GM21423 (cell line): ENCODE data around the gene TNK1.

Experiments used
- ATAC-seq: cut with Tn5 transposase; IDR thresholded peaks from one replicate; pipeline ENCODE4 v1.9.1; 2021; ENCODE audit warnings: mild to moderate bottlenecking, moderate library complexity; ENCODE audit not compliant: unreplicated experiment

Gene TNK1

DNA sequence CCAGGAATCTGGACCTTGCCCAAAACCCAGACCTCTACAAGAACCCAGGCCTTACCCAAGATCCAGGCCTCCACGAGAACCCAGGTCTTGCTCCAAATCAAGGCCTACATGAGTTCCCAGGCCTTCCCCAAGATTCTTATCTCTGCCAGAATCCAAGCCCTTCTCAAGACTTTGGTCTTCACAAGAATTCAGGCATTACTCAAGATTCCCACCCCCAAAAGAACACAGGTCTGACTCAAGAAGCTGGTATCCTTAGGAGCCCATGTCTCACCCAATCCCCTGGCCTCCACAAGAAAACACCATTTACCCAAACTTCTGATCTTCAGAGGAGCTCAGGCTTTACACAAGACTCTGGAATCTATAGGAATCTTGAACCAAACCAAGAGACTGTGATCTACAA is 50.3 kb downstream of the TNK1 start:
- no peak for ATAC-seq

DNA sequence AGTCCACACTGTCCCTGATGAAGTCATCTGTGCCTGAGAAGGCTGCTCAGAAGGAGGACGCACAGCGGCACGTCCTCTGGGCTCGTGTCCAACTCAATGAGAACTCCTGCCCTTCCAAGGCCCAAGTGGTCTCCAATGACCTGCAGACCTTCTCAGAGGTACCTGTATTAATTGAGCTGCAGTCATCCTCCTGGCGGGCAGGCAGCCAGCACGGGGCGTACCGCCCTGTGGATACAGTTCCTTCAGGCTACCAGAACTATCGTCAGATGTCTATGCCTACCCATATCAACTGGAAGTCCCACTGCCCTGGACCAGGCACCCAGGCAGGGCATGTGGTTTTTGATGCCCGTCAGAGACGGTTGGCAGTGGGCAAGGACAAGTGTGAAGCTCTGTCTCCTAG is 51.4 kb downstream of the TNK1 start:
- no peak for ATAC-seq

DNA sequence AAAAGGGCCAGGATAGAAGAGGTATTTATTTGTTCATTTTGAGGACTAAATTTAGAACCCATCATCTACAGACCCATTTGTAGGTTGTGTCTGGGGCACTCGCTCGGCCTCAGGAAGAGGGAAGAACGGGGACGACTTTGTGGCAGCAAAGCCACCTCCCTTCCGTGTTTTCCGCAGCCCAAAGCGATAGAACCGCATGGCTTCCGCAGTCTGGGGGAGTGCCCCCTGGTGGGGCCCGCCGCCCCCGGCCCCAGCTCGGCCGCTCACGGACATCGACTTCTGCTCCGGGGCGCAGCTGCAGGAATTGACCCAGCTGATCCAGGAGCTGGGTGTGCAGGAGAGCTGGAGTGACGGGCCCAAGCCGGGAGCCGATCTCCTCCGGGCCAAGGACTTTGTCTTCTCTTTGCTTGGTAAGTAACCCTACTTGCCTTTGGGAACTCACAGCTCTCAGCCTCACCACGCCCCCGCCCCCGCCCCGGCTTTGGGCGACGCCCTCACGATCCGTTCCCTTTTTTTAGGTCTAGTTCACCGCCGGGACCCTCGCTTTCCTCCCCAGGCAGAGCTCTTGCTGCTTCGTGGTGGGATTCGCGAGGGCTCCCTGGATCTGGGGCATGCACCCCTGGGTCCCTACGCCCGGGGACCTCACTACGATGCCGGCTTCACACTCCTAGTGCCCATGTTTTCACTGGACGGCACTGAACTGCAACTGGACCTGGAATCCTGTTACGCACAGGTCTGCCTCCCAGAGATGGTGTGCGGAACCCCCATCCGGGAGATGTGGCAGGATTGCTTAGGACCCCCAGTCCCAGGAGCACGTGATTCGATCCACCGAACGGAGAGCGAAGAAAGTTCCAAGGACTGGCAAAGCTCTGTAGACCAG is 55.0 kb downstream of the TNK1 start:
- peak; percentile 19 for ATAC-seq

DNA sequence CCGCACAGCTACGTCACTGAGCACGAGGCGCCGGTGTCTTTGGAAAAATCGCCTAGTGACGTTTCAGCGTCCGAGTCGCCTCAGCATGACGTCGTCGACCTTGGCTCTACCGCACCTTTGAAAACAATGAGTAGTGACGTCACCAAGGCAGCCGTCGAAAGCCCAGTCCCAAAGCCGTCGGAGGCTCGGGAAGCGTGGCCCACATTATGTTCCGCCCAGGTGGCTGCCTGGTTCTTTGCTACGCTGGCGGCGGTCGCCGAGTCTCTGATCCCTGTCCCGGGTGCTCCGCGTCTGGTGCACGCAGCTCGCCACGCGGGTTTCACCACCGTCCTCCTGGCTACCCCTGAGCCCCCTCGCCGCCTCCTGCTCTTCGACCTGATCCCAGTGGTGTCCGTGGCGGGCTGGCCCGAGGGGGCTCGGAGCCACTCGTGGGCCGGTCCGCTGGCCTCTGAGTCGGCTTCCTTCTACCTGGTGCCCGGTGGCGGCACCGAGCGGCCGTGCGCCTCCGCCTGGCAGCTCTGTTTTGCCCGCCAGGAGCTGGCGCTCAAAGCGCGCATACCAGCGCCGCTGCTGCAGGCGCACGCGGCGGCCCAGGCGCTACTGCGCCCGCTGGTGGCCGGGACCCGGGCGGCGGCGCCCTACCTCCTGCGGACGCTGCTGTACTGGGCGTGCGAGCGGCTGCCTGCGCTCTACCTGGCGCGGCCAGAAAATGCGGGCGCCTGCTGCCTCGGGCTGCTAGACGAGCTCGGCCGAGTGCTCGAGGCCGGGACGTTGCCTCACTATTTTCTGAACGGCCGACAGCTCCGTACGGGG is 55.9 kb downstream of the TNK1 start:
- peak; percentile 44 for ATAC-seq

DNA sequence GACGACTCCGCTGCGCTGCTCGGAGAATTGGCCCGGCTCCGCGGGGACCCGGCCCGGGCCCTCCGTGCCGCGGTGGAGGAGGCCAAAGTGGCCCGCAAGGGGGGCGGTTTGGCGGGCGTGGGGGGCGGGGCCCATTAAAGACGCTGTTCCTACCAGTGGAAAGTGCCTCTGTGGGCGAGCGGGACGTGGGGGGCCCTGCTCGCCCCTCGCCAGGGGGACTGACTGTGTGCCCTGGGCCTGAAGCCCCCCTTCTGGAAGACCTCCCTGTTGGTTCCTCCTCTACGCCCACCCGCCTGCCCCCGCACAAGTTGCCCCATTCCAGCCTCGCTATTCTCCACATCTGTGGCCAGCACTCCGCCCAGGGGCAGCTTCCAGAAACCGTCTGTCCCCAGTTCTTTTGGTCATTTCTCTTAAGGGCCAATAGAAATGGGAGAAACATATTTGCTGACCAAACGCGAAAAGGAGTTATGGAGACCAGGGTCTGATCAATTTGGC is 56.5 kb downstream of the TNK1 start:
- ATAC-seq, result no peak

DNA sequence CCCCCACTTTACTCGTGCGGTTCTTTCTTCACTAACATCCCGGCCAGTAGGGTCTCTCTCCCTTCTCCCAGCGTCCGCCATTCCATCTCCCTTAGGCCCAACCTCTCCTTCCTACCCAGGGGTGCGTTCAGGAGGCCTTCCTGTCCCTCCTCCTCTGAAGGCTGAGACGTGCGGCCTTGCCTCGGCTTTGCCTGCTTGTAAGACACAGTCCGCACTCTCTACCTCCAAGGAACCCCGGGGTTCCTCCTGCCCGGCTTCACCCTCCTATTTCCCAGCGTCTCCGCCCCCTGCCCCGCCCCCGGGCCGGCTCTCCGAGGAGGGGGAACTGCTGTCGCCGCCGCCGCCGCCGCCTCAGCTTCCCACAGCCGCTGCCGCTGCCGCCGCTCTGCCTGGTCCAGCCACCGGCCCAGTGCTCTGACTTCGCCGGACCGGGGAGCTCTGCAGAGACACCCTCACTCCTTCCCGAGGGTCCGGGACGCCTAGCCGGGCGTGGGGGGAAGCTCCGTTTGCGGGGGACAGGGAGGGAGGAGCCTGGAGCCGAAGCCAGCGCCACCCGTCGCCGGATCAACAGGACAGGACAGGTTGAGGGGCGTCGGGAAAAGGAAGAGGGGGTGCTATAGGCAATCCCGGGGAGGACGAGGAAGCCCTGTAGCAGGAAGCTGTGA is 57.2 kb downstream of the TNK1 start:
- ATAC-seq, result no peak

DNA sequence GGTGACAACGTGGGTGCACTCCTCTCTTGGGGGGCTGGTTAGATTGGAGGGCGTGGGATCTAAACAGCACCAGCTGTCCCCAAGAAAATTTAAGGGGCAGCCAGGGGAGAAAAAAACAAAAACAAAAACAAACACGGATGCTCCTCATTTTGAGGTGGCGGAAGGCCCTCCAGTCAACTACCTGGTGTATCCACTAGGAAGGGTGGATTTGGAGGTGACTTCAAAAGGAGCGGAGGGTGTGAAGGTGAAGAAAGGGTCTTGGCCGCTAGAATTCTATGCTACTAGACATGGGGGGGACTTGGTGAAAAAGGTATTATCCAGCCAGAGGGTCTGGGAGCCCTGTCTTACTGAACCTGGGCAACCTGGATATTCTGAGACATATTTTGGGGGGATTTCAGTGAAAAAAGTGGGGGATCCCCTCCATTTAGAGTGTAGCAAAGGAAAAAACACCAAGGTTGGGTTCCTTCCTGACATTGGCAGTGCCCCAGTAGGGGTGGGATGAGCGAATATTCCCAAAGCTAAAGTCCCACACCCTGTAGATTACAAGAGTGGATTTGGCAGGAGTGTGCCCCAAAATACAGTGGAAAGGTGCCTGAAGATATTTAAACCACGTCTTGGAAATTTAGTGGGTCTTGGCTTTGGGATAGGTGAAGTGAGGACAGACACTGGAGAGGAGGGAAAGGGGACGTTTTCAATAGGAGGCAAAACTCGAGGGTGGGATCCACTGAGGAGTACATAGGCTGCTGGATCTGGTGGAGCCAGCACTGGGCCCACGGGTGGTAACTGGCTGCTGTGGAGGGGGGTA is 58.0 kb downstream of the TNK1 start:
- no peak for ATAC-seq
